CD4-positive, alpha-beta T cell (primary cell): ENCODE data around the gene BEGAIN. TPM values are rescaled to one million over a fixed set of nuclear protein-coding genes. Genes with fewer than 3 reads are reported as not detected.

Source experiments
- ATAC-seq: fragments of 200-7000 bp; cut with Tn5 transposase; one replicate; pipeline ENCODE4 v1.10.0; 2022; ENCODE audit warnings: mild to moderate bottlenecking; ENCODE audit not compliant: poor library complexity
- CTCF ChIA-PET: fragments of 350-600 bp; sonication (Branson Sonifier 250); formaldehyde crosslinking; loops from one replicate; lab custom pipeline; 2021; ENCODE audit warnings: antibody characterized with exemption, inconsistent platforms; lab: Charles Lee
- POLR2A ChIA-PET: fragments of 350-600 bp; sonication (Branson Sonifier 250); formaldehyde crosslinking; loops from one replicate; lab custom pipeline; 2021; ENCODE audit warnings: antibody characterized with exemption, inconsistent platforms; lab: Charles Lee
- DNase-seq, 14 experiments: peaks; one replicate each; pipeline ENCODE4 v3.0.0-alpha.2; 2013 to 2020; ENCODE audit warnings: mixed read lengths in 2 of 14
- H3K27ac ChIP-seq, 2 donors: one replicate each; pipeline versions ENCODE4 v1.5.1 to v1.7.0; 2013; ENCODE audit warnings: low read length in 2 of 2, low read depth in 1 of 2, mild to moderate bottlenecking in 1 of 2
- H3K27me3 ChIP-seq, 2 experiments: 1 replicate in 1 of 2; 2 replicates in 1 of 2; pipeline versions ENCODE4 v1.6.1 to v1.7.0; 2013; ENCODE audit warnings: low read length in 2 of 2, control low read depth in 1 of 2, mild to moderate bottlenecking in 1 of 2, moderate library complexity in 1 of 2; ENCODE audit not compliant: insufficient read depth in 2 of 2, control insufficient read depth in 1 of 2
- H3K36me3 ChIP-seq: one replicate; pipeline ENCODE4 v1.6.1; 2013; ENCODE audit warnings: low read length, control low read depth; ENCODE audit not compliant: insufficient read depth
- H3K4me1 ChIP-seq: one replicate; pipeline ENCODE4 v1.6.1; 2013; ENCODE audit warnings: low read length, control low read depth; ENCODE audit not compliant: insufficient read depth
- H3K4me3 ChIP-seq: one replicate; pipeline ENCODE4 v1.5.1; 2013; ENCODE audit warnings: mild to moderate bottlenecking, low read length, moderate library complexity
- H3K9me3 ChIP-seq, 2 experiments: 1 replicate in 1 of 2; 2 replicates in 1 of 2; pipeline versions ENCODE4 v1.6.1 to v1.7.0; 2013; ENCODE audit warnings: low read length in 2 of 2, mild to moderate bottlenecking in 2 of 2, control low read depth in 1 of 2, moderate library complexity in 1 of 2; ENCODE audit not compliant: control insufficient read depth in 1 of 2, insufficient read depth in 1 of 2
- H3K27ac Mint-ChIP-seq: one replicate; pipeline ENCODE4 v1.8.0; 2020; ENCODE audit warnings: mixed read lengths
- H3K27me3 Mint-ChIP-seq: one replicate; pipeline ENCODE4 v1.8.0; 2021; ENCODE audit warnings: mixed read lengths
- H3K36me3 Mint-ChIP-seq: one replicate; pipeline ENCODE4 v1.8.0; 2021; ENCODE audit warnings: low read depth, mixed read lengths
- H3K4me1 Mint-ChIP-seq: one replicate; pipeline ENCODE4 v1.8.0; 2021; ENCODE audit warnings: low read depth, mixed read lengths
- H3K4me3 Mint-ChIP-seq: one replicate; pipeline ENCODE4 v1.8.0; 2020; ENCODE audit warnings: mild to moderate bottlenecking, mixed read lengths
- H3K9me3 Mint-ChIP-seq: one replicate; pipeline ENCODE4 v1.8.0; 2020; ENCODE audit warnings: mixed read lengths
- intact Hi-C, 2 experiments: fragments of 100-400 bp; cut with DNase I in 1 of 2; cut with micrococcal nuclease in 1 of 2; formaldehyde crosslinking; loops; one replicate each; pipeline versions ENCODE4 v1.15.1 to v1.9.0; 2023 to 2025; cut with DNase I, micrococcal nuclease
- total RNA-seq, 174 experiments: library from RNA in 2 of 174; stranded (reverse) in 2 of 174; gene quantifications; one replicate each; pipeline ENCODE4 v1.2.3 and lab custom pipeline; 2021 to 2026
- TF ChIP-seq, protein P1 (sequence below): fragments of 200-600 bp; IDR thresholded peaks from one replicate; pipeline ENCODE4 v1.8.0; 2022; ENCODE audit warnings: antibody characterized with exemption, mild to moderate bottlenecking

The BEGAIN gene
- total RNA-seq, 2 experiments from 2014 or later: 1.5 to 2.0 TPM

- POLR2A ChIA-PET: no interaction called here
- TF ChIP-seq, protein P1, sequence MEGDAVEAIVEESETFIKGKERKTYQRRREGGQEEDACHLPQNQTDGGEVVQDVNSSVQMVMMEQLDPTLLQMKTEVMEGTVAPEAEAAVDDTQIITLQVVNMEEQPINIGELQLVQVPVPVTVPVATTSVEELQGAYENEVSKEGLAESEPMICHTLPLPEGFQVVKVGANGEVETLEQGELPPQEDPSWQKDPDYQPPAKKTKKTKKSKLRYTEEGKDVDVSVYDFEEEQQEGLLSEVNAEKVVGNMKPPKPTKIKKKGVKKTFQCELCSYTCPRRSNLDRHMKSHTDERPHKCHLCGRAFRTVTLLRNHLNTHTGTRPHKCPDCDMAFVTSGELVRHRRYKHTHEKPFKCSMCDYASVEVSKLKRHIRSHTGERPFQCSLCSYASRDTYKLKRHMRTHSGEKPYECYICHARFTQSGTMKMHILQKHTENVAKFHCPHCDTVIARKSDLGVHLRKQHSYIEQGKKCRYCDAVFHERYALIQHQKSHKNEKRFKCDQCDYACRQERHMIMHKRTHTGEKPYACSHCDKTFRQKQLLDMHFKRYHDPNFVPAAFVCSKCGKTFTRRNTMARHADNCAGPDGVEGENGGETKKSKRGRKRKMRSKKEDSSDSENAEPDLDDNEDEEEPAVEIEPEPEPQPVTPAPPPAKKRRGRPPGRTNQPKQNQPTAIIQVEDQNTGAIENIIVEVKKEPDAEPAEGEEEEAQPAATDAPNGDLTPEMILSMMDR: no peak
- Histone ChIP-seq H3K4me1 (peaks cover 3% of the 10 kb centered on the region), H3K27ac (no peak overlapping the region), H3K27me3 (no peaks in the 10 kb centered on the region), H3K36me3 (no peaks in the 10 kb centered on the region), H3K9me3 (no peaks in the 10 kb centered on the region), H3K4me3 (no peak overlapping the region)
- H3K27ac Mint-ChIP-seq: no peak overlapping the region
- ATAC-seq: no peak
- no peaks in the 10 kb centered on the region for H3K9me3 Mint-ChIP-seq
- CTCF ChIA-PET: no interaction called here
- no peak for DNase-seq
- no peak overlapping the region for H3K4me3 Mint-ChIP-seq
- intact Hi-C loops: no loop called here
- H3K4me1 Mint-ChIP-seq: no peaks in the 10 kb centered on the region
- no peaks in the 10 kb centered on the region for H3K27me3 Mint-ChIP-seq
- H3K36me3 Mint-ChIP-seq: no peaks in the 10 kb centered on the region
These were observed 92.6 kb downstream of the BEGAIN start for GRCh38 chr14:100494645-100495044.

DNA sequence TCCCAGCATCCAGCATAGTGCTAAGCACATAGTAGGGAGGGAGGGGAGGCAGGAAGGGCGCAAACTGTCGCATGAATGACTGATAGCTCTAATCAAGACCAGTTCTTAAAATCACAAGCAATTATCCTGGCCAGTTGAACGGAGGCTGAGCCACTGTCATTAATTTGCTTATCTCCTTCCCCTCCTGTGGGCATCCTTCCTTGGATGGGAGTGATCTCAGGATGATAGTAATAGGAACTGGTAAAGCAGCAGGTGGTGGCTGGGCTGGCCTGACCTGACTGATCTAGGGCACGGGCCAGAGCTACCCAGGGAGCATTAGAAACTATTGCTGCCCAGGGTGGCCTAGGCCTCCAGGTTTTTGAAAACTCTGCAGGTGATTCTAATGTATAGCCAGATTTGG lies 97.0 kb downstream of the BEGAIN start:
- no peaks in the 10 kb centered on the region for H3K9me3 ChIP-seq
- Mint-ChIP-seq H3K9me3 (no peaks in the 10 kb centered on the region), H3K4me1 (peaks cover 20% of the 10 kb centered on the region), H3K4me3 (no peak overlapping the region), H3K36me3 (peaks cover under 1% of the 10 kb centered on the region), H3K27ac (no peak overlapping the region), H3K27me3 (no peaks in the 10 kb centered on the region)
- ChIA-PET POLR2A (no interaction called here), CTCF (no interaction called here)
- H3K4me1 ChIP-seq: peaks cover 10% of the 10 kb centered on the region
- peaks cover under 1% of the 10 kb centered on the region for H3K36me3 ChIP-seq
- no peak overlapping the region for H3K27ac ChIP-seq
- no peak for ATAC-seq
- no peak for DNase-seq
- no peak overlapping the region for H3K4me3 ChIP-seq
- intact Hi-C loops: no loop called here
- no peaks in the 10 kb centered on the region for H3K27me3 ChIP-seq
- TF ChIP-seq, protein P1: no peak

GRCh38 chr14:100488057-100488456 lies 99.2 kb downstream of the BEGAIN start:
- intact Hi-C loops: no loop called here
- ATAC-seq: no peak
- TF ChIP-seq, protein P1: no peak
- peaks cover 6% of the 10 kb centered on the region for H3K36me3 ChIP-seq
- H3K4me1 ChIP-seq: peaks cover 10% of the 10 kb centered on the region
- DNase-seq: no peak
- H3K27ac ChIP-seq: no peak overlapping the region
- POLR2A ChIA-PET: no interaction called here
- H3K4me1 Mint-ChIP-seq: peaks cover 20% of the 10 kb centered on the region
- no peak overlapping the region for H3K27ac Mint-ChIP-seq
- H3K9me3 Mint-ChIP-seq: no peaks in the 10 kb centered on the region
- CTCF ChIA-PET: no interaction called here
- H3K9me3 ChIP-seq: no peaks in the 10 kb centered on the region
- H3K36me3 Mint-ChIP-seq: peaks cover 23% of the 10 kb centered on the region
- H3K27me3 Mint-ChIP-seq: no peaks in the 10 kb centered on the region
- no peak overlapping the region for H3K4me3 ChIP-seq
- H3K4me3 Mint-ChIP-seq: no peak overlapping the region
- H3K27me3 ChIP-seq: no peaks in the 10 kb centered on the region
